GM18861 (cell line): ENCODE data around the gene GLI2.

Source experiments
- ATAC-seq: cut with Tn5 transposase; IDR thresholded peaks from one replicate; pipeline ENCODE4 v1.9.1; 2021; ENCODE audit not compliant: unreplicated experiment

The GLI2 gene

DNA sequence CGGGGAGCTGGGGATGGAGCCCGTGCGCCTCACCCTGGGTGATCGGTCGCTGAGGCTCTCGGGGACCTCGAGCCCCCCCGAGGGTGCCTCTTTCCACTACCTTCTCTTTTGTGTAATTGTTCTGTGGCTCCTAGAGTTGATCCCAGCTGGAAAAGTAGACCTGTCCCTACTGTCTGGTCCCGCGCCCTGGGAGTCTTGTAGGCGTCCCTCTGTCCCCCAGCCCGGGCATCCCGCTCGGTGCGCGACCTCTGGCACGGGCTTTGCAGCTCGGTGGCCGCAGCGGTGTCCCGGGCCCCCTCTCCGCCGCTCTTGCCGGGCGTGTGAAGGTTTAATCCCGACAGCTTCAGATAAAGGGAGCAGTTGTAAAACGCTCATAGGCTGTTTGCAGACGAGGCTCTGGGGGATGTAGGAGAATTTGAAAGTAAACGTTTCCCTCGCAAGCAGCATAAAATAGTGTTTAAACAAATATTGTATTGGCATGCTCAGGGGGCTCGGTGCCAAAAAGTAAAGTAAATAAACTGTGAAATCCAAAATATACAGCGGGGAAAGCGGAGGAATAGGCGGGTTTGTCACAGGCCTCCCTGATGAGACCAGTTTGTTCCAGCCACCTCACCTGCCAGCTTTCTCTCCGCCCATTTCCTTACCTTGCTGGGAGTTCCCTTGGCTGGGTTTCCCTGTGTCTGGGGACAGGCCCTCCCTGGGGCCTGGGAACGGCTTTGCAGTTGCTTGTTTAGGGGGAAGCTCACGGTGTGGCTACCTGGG lies 1.9 kb downstream of the GLI2 start:
- no peak for ATAC-seq

GRCh38 chr2:120738117-120738516 lies 2.4 kb downstream of the GLI2 start:
- no peak for ATAC-seq

DNA sequence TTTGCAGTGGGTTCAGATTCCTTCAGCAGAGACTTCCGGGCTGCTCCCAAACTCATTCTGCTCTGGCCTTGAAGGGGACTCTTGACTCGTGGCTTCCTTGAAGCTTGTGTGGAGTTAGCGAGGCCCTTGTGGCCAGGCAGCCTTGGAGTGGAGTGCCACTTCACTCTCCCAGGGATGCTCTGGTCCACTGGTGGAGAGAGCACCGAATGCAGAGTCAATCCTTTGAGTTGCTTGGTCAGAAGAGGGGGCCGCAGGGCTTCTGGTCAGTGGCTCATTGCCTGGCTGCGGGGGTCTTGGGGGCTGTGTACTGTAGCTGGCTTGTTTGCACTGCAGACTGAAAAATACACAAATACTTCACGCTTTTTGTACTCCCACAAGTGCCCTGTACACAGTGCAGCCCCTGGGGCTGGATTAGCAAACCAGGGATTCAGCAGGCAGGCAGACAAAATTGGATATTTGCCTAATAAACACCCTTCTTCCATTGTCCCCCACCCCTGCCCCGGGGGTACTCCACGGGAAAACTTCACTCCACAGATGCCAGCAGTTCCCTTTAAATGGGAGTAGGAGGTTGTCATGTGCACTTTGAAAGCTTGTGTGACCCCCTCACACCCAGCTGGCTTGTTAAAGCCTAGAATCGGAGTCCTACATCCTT lies 3.2 kb downstream of the GLI2 start:
- ATAC-seq: no peak

DNA sequence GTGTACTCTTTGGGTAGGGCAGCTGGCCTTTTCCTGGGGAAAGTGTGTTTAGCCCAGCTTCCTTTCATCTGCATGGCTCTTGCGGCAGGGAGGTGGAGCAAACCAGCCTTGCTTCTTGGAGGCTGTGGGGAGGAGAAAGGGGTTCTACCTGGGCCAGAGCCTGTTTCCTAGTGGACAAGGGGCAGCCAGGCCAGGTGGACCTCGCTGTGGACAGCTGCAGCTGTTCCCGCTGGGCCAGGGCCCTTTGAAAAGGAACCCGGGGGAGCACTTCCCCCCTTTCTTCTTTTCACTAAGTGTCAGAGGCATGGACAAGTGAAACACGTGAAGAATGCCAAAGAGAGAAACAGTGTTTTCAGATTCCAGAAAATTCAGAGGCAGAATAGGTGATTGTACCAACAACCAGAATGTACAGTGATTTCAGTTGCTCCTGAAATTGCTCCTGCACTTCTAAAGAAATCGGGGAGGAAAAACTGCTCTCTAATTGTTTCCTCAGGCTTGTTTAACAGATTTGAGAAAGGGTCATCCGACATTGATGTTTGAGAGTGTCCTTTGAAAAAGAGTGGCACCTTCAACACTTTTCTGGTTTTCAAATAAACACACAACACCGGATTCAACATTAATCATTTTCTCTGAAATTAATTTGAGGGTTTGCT lies 3.9 kb downstream of the GLI2 start:
- ATAC-seq: no peak

DNA sequence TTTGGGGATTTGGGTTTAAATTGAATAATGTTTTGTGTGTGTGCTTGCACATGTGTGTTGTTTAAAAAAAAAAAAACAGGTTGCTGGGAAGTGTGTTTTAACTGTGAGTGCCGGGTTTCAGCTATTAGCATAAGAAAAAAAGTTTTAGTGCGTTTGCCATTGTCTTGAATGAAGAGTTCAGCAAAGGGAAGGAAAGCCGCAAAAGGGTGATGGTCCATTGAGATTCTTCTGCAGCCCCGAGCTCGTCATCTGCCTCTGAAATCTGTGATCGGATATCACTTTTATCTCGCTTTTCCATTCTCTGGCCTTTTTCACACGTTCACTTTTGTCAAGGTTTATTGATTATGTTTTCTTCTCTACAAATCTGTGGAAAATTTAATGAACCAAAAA lies 4.7 kb downstream of the GLI2 start:
- no peak for ATAC-seq

- ATAC-seq: no peak
Observed at GRCh38 chr2:120740765-120741524, 5.3 kb downstream of the GLI2 start.

DNA sequence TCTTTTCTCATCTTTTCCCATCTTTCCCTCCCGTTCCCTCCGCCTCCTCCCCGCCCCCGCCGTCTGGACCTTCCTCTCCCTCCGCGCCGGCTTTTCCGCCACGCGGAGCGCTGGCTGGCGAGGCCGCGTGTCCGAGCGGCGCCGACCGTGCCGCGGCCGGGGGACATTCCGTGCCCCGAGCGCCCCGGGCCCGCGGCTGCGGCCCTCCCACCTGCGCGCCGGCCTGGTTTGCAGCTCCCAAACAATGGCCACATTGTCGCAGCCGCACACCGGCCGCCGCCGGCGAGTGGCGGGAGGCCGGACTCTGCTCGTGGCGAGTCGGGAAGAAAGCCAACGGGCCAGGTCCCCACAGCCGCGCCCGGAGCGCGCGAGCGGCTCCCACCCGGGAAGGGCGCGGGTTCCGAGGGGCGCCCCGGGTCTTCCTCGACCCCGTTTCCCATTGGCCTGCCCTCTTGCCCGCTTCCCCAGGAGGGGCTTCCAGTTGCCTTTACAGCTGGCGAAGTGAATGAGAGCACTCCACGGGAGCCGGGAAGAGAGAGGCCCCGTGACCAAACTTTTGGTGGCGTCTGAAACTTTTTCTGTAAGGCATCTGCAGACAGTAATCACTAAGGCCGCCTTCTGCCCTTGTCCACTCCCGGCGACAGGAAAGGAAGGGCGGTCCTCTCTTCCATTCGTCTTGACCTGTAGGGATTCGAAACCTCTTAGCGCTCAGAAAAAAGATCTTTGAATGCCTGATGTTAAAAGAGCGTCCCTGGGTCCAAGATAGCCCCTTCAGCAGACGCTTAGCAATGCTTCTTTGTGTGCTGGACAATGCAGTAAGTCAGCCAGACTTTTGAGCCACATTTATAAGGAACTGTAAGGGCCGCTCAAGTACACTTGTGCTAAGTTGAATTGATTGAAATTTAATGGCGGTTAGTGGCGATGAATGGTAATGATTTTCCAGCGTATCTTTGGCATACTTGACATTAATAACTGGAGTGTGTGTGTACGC lies 6.2 kb downstream of the GLI2 start:
- ATAC-seq: no peak

- ATAC-seq: no peak
Observed at GRCh38 chr2:120743657-120744056, 8.0 kb downstream of the GLI2 start.

- no peak for ATAC-seq
Observed at GRCh38 chr2:120744817-120745216, 9.1 kb downstream of the GLI2 start.

- no peak for ATAC-seq
Observed at GRCh38 chr2:120745420-120746111, 9.9 kb downstream of the GLI2 start.

GRCh38 chr2:120746144-120746543 lies 10.5 kb downstream of the GLI2 start:
- no peak for ATAC-seq

DNA sequence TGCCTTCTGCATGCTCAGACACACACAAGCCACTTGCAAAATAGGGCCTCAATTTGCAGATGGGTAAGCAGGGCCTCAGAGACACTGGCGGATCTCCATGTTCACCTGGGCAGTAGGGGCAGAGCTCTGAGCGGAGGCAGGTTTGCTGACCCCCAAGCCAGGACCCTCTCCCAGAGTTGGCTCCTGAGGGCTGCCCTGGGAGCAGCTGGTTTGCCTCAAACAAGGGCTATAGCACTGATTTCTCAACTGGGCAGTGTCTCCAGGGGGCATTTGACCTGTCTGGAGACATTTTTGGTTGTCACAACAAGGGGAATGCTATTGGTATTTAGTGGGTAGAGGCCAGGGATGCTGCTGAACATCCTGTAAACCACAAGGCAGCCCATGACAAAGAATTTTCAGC lies 11.6 kb downstream of the GLI2 start:
- no peak for ATAC-seq

GRCh38 chr2:120747706-120748105 lies 12.0 kb downstream of the GLI2 start:
- ATAC-seq: no peak

GRCh38 chr2:120748310-120748709 lies 12.6 kb downstream of the GLI2 start:
- ATAC-seq: no peak

DNA sequence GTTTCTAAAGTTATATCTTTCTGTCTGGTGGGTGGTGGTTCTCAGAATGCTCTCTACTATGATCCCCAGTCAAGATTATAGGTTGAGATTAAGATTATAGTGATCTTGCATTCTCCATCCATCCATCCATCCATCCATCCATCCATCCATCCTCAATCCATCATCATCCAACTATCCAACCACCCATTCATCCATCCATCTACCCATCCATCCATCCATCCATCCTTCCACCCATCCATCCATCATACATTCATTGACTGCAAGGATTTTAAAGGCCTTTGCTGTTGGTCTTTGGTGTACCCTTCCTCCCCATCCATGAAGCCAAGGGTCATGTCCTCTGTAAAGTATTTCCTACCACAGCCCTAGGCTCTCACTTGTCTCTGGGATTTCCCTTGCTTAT lies 13.1 kb downstream of the GLI2 start:
- ATAC-seq: no peak

GRCh38 chr2:120749506-120750431 lies 14.1 kb downstream of the GLI2 start:
- ATAC-seq: no peak

DNA sequence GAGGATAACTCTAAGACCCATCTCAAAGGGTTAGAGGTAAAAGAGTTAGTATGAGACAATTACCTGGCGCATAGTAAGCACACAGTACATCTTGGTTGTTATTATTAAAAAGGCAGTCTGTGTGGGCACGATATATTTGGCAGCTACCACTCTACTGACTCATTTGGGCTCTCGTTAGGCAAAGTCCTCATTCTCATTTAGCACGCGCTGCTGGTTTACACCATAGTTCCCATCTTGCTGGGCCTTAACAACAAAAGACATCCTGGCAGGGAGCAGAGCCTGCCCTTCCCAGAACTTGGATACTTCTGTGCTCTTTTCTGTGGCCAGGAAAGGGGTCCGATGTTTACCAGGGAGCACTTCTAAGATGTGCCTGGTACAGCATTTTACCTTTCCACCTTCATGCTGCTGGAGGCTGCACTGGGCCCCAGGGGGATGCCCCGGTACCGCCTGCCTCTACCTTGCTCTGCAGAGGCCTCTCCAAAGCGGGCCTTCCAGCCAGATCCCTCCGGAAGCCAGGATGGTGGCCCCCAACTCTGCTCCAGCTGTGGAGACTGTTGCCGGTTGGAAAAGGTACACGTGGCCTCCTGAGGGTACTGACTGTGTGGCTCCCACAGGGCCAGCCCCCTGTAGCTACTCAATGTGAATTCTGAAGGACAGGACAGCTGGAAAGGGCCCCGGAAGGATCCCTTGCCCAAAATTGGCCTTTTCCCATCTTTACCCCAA lies 15.0 kb downstream of the GLI2 start:
- ATAC-seq: no peak

GRCh38 chr2:120751553-120751952 lies 15.9 kb downstream of the GLI2 start:
- no peak for ATAC-seq
